NK-92 (cell line): ENCODE measurements around the gene PHF13.
"Not testable (repeated sequence)": the region's sequence is repeated elsewhere in the genome, so short reads cannot be mapped to it uniquely, and the experiment has no call there.

Experiments used
- DNase-seq: peaks from one replicate; lab custom pipeline; 2025; ENCODE audit not compliant: unreplicated experiment; lab: John Stamatoyannopoulos, UW

The PHF13 gene

DNA sequence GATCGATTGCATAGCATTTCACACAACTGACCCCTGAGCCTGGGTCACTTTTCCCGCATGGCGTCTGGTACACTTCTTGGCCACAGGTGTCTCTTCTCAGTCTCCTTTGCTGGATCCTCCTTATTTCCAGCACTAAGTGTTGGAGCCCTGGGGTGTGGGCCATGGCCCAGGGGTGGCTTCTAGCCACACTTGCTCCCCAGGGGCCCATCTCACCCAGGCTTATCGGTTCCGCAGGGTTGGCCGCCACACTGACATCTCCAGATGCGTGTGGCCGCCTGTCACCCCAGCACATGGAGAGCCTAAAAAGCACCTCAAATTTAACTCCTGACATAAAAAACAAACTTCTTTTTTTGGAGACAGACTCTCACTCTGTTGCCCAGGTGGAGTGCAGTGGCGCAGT, 13.5 kb downstream of the PHF13 start:
- DNase-seq = no peak

DNA sequence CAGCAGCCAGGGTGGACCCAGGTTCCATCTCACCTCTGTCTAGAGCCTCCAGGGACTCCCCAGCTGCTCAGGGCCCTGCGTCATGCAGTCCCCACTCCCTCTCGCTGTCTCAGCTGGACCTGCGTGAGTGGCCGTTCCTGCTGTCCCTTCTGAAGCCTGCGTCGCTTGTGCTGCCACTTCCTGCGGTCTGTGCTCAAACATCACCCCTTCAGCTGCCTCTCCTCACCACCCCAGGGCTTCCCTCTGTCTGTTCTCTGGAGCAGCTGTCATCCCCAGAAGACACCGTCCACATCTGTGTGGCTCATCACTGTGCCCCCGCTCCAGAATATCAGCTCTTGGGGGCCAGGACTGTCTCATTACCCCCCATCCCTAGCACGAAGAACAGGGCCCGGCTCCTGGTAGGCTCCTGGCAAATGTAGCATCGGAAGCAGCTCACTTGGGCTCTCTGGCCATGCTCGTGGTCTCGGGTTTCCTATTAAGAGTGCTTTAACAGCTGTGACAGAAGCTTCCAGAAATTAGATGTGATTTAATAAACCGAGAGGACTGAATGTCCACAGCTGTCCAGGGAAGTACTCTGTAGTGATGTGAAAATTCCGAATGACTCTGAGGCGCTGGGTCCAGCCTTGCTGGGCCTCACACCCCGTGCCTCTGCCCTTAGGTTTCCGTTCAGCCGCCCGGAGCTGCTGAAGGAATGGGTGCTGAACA, 14.5 kb downstream of the PHF13 start:
- no peak for DNase-seq

DNA sequence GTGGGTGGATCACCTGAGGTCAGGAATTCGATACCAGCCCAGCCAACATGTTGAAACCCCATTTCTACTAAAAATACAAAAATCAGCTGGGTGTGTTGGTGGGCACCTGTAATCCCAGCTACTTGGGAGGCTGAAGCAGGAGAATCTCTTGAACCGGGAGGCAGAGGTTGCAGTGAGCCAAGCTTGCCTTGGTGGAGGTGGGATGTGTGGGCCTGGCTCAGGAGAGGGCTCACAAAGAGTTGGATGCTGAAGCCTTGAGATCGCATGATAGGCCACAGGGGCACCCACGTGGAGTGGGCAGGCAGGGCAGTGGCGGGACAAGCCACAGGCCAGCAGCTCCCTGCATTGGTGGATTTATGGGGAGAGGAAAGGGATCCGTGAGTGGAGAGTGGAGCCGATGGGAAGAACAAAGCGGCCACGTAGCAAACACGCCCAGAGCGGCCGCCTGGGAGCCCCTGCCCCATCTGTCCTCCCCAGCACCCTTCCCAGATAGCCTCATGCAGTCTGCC, 15.5 kb downstream of the PHF13 start:
- no peak for DNase-seq

DNA sequence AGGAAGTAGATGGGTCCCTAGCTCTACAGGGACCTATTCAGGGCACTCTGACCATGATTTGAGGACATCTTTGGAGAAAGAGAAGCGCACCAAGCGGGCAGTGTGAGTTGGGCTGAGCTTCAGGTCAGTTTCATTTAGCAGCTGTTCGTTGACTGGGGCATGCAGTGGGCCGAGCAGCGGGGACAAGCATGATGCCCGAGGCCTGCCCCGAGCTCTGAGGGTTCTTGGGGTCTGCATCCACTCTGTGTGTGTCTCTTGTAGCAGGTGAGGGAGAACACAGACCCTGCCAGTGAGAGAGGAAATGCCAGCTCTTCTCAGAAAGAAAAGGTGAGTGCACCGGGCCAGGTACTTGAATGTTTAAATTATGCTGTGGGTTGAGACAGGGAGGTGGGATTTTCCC, 16.5 kb downstream of the PHF13 start:
- no peak for DNase-seq

DNA sequence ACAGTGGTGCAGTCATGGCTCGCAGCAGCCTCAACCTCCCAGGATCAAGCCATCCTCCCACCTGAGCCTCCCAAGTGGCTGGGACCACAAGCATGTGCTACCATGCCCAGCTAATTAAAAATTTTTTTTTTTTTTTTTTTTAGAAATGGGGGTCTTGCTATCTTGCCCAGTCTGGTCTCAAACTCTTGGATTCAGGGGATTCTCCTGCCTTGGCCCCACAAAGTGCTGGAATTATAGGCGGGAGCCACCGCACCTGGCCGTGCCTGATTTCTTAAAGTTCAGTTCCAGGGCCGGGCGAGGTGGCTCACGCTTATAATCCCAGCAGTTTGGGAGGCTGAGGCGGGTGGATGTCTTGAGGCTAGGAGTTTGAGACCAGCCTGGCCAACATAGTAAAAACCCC, 17.5 kb downstream of the PHF13 start:
- no peak for DNase-seq

DNA sequence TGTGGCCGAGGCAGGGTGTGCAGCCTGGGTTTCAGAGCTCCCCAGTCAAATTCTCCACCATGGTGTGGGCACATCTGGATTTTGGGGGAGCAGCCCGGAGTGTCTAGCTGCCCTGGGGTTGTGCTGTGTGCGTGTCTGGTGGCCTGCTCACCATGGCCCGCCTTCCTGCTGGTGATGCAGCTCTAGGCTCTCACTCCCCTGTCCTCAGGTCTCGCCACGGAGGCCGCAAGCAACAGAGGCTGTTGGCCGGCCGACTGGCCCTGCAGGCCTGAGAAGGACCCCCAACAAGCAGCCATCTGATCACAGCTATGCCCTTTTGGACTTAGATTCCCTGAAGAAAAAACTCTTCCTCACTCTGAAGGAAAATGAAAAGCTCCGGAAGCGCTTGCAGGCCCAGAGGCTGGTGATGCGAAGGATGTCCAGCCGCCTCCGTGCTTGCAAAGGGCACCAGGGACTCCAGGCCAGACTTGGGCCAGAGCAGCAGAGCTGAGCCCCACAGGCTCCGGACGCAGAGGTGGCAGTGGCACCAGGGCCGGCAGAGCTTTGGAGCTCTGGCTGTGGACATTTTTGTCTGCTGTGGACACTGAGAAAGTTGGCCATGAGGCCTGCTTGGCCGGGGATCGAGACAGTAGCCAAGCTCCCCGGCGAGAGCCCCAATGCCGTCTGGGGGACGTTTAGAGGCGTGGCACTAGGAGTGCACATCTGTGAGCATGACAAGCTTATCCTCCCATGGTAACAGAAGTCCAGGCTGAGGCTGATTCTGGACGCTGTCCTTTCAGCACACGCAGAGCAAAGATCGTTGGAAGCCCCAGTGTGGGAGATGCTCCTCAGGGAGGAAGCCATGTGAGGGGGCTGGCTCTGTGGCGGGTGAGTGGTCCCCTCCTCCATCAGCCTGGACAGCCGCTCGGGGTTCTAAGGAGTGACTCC, 19.3 kb downstream of the PHF13 start:
- no peak for DNase-seq

DNA sequence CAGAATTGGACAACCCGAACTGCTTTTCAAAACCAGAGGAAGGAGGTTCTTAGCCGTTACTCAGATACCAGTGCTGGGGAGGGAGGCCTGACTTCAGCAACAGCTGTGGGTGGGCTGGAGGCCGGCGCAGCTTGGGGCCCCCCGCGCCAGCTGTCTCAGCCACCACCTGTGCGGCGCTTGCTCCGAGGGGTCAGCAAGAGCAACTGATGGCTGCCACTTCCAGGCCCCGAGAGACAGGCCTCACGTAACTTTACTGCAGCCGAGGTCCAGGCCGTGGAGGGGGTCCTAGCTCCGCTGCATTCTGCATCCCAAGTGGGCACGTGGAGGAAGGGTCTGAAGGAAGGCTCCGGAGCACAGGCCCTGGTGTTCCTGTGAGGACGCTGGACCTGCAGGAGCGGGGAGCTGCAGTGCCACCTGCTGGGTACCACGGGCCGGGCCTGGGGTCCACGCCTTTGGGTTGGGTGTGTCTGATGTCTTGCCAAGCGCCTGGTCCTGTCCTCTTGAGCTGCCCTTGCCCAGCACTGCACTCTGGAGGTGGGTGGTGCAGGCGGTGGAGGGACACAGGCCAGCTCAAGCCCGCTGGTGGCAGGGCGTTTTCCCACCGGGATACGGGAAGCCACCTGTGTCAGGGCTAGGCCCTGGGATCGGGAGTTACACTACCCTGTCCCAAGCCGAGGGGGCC, 21.0 kb downstream of the PHF13 start:
- no peak for DNase-seq

DNA sequence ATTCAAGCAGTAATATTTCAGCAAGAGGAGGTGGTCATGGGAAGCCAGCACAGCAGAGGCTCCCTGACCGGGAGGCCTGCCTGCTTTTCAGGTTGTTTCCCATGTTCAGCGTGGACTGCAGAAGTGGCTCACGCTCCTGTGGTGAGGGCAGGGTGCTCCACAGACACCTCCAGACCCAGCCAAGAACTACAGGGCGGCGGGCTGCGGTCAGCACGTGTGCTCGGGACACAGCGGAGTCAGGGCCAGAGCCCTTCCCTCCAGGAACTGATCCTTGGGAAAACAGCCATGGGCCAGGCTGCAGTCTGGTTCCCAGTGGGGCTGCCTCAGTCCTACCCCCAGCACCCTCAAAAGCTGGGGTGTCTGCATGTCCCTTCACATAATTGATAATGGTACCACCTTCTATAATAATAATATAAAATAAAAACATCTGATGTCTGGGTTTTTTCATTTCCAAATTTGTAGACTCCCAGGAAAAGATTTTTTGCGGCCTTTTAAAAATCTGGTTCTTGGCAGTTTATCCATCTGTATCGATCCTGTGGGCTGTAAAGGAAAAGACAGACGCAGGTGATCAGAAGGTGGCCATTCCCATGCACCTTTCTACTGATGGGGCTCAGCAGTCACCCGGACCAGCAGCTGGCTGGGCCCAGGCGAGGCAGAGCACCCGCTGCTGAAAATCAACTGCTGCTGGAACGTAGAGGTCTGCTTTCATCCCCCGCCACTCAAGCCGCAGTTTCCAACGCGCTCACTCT, 21.8 kb downstream of the PHF13 start:
- DNase-seq = no peak

DNA sequence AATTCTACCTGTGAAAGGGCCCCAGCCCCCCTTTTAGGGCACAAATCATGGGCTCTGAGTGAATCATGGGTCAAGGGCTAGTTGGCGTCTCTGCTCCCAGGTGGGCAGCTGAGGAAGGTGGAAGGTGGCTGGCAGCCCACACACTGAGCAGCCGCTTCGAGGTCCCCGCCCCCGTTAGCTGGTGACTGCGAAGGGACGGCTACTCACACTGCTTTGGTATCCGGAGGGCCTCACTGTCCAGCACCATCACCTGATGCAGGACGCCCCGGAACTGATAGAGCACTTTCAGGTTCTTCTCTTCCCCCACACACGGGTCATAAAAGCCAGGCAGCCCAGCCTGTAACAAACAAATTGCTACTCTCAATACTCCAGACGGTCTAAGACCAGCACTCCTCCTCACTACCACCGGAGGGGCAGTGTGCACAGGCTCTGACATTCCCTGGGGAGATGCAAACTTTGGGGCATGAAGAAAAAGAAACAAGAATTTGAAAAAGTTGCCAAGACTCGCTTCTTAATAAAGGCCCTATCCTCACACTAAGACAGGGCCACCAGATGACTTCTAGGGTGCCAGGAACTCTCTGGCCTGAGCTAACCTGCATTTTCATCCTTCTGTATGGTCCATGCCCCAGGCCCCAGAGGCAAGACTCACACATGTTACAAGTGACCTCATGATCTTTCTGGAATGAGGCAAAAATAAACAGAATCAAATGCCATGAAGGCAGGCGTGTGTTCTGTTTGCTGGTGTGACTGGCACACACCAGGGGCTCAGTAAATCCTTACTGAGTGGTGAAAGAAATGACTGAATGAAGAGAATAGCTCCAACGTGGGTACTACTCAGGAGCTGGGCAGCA, 22.6 kb downstream of the PHF13 start:
- no peak for DNase-seq

DNA sequence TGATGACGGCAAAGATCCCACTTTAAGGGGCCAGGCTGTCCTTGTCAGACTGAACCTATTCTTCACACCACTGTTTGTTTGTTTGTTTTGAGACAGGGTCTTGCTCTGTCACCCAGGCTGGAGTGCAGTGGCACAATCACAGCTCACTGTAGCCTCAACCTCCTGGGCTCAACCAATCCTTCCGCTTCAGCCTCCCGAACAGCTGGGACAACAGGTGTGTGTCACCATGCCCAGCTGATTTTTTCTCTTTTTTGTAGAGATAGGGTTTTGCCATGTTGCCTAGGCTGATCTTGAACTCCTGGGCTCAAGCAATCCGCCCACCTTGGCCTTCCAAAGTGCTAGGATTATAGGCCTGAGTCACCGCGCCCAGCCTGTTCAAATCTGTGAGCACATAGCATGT, 23.2 kb downstream of the PHF13 start:
- not testable (repeated sequence) for DNase-seq

DNA sequence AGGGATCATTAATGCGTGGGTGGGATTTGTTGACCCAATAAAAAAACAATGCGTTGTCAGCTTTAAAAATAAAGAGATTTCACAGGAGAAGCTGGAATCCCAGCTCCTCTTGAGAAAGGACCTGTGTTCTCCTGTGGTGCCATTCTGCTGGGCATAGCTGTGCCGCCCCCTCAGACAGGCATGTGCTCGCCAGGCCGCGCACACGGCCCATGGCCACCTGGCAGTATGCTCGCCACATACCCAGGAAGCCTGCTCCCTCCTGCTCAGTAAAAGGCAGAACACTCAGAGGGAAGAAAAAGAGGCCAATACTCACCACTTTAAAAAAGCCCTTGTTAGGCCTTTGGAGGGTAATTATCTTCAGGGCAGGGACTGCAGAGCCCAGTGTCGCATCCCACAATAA, 24.2 kb downstream of the PHF13 start:
- DNase-seq = no peak

DNA sequence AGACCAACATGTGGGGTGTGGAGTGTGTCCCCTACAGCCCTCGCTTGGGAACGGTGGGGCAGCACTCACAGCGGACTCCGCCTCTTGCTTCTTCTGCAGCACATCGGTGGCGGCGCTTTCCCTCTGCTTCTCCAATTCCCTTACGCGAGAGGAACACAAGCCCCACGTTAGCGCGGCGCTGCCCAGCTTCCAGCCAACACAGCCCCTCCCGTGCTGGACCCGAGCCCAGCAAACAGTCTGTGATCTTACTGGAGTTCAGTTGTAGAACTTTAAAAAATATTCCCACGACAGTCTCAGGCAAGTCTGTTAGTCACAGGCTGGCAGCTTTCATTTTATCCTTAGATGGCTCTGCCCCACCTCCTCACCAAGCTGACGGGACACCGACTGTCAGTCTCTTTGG, 24.7 kb downstream of the PHF13 start:
- no peak for DNase-seq

DNA sequence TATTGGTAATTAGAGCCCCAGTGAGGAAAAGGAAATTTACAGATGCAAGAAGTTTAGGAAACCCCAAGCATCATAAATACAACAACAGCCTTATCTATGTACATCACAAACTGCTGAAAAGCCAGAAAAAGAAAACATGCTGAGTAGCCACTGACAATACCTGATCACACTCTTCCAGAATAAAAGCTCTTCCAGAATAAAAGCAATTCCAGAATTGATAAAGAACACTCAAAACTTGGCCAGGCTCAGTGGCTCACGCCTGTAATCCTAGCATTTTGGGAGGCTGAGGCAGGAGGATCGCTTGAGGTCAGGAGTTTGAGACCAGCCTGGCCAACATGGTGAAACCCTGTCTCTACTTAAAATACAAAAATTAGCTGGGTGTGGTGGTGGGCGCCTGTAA, 27.3 kb downstream of the PHF13 start:
- DNase-seq = not testable (repeated sequence)

DNA sequence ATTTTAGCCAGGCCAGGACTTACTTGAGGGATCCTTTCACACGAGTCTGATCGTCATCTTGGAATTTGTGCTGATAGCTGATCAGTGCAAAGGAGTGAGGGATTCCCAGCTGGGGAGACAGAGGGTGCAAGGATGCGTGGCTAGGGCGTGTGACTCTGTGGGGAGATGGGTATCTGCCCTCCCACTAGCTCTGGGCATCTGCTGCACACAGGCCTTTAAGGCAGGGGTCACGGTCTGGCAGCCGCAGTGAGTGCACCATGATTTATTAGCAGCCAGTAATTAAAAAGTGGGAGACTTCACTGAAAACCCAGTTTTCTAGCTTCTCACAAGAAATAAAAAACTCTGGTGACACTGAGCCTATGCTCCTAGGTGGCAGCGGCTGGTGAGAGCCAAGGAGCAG, 31.5 kb downstream of the PHF13 start:
- no peak for DNase-seq

DNA sequence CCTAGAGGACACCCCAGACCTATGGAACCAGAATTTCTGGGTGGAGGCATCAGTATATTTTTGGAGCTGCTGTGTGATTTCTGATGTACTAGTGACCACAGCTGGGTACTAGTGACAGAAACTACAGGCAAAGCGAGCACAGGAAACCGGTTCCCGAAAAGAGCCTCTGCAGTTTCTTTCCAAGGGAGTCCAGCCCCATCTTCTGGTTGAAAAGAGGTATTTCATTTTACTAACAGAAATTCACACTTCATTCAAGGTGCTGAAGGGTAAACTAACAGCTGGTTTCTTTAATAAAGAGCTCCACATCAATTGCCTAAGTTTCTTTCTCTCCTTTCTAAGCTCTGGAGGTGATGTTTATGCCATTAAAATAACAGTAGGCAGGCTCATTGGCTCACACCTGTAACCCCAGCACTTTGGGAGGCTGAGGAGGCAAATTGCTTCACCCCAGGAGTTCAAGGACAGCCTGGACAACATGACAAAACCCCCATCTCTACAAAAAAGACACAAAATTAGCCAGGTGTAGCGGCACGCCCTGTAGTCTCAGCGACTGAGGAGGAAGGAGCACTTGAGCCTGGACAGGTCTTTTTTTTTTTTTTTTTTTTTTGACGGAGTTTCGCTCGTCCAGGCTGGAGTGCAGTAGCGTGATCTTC, 33.1 kb downstream of the PHF13 start:
- DNase-seq = no peak

DNA sequence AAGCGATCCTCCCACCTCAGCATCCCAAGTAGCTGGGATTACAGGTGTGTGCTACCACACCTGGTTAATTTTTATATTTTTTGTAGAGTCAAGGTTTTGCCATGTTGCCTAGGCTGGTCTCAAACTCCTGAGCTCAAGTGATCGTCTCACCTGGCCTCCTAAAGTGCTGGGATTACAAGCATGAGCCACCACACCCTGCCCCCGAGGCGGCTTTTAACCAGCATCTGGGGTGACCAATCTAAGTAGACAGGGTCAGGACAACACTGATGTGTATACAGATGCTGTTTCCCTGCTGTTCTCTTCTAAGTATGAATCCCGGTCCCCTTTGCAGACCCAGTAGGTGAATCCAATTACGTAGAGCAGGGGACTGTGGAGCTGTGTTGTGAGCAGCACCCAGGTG, 35.0 kb downstream of the PHF13 start:
- DNase-seq = no peak

DNA sequence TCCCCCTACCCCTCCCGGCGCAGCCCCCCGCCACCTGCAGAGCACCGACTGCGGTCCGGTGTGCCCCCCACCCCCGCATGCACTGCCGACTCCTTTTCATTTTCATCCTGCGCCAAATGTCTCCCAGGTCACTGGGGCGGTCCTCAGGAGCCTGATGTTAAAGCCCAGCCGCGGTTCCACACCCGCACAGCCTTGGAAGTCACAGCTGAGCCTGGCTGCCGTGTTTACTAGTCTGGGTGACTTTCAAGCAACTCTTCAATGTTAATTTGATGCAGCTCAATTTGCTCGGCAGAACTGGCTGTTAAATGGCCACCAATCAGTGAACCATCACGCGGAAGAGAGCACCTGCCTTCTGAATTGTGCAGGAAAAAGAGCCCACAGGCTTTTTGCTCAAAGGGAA, 38.4 kb downstream of the PHF13 start:
- DNase-seq = no peak

DNA sequence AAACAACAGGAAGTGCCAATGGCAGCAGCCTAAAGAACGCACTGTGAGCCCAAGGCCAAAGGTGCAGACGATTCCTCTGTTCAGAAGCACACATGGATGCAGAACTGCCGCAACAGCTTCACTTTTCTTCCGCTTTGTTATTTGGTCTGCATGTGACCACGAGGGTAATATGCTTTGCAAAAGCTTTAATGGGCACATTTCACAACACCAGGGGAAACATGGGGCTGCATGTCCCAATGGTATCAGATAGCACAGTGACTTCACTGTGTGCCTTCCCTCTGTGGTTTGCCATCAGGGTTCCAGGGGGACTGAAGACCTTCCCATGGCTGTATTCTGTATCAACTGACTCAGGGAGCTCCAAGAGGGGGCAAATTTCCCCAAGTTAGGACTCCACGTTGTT, 39.5 kb downstream of the PHF13 start:
- DNase-seq = no peak

DNA sequence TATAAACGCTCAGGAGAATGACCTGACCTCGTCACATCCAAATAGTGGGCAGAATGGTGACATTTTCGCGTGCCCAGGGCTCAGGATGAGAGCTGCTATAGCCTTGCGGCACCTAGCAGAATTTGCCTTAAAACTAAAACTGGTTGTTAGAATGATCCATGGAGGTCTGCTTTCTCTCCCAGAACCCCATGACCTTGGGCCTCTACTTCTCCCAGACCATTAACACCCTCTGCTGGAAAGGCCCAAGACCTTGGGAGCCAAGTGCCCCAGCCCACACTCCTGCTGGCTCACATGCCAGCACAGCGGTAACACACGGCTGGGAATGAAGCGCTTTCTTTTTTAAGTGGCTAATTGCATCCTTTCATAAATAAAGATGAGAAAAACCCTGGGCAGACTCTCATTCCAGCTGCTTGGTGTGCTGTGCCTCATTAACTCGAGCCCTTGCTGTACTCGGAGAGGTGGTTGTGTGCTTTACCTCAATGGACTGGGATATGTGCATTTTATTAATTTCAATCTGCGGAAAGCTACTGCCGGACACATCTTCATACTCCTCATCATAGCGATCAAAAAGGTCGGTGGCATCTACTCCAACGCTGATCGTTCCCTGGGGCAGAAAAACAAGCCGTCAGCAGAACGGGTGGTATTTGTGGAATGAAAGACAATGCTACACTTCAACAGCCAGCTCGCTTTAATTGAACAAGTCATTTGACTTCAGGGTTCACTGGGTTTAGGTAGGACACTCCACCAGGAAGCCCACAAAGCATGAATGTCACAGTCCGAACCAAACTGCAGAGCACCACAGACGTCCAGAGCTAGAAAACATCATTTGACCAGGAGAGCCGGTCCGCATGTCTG, 40.1 kb downstream of the PHF13 start:
- DNase-seq = no peak
